ENCODE results near the gene PCSK7. TPM values are rescaled to one million over a fixed set of nuclear protein-coding genes. Genes with fewer than 3 reads are reported as not detected.

Gene PCSK7
- total RNA-seq, 2 experiments from 2014 or later, result 229 to 247 TPM

- no peak overlapping the region for H3K4me3 ChIP-seq (ENCODE audit: low read length)
- intact Hi-C loops (cut with DNase I, micrococcal nuclease), result loop anchor here in 1 of 2 experiments (10.0 kb wide), 1 partner anchor 1336 kb away; the partner anchor contains the start of gene ARCN1
- ChIA-PET POLR2A (no interaction called here), CTCF (interaction anchor here (1.0 kb wide), 1 partner anchor 13 kb away, joined by 3 read pairs; no protein-coding TSS in a partner anchor)
- DNase-seq (no peak), ATAC-seq (ENCODE audit: poor library complexity) (no peak)
- Mint-ChIP-seq H3K27me3 (no peaks in the 10 kb centered on the region), H3K36me3 (ENCODE audit: low read depth) (peaks cover 51% of the 10 kb centered on the region), H3K9me3 (no peaks in the 10 kb centered on the region), H3K4me1 (ENCODE audit: low read depth) (peaks cover 3% of the 10 kb centered on the region), H3K4me3 (no peak overlapping the region), H3K27ac (no peak overlapping the region)
- no peaks in the 10 kb centered on the region for H3K4me1 ChIP-seq (ENCODE audit: insufficient read depth, low read length)
- no peak for TF ChIP-seq CTCF (IDR thresholded peaks at IDR 0.05)
- H3K36me3 ChIP-seq (ENCODE audit: insufficient read depth, low read length), result peaks cover 38% of the 10 kb centered on the region
- no peak overlapping the region for H3K27ac ChIP-seq (ENCODE audit: low read depth in 1 of 2, low read length in 2 of 2)
- H3K27me3 ChIP-seq (ENCODE audit: control insufficient read depth in 1 of 2, insufficient read depth in 2 of 2, low read length in 2 of 2), result no peaks in the 10 kb centered on the region
- H3K9me3 ChIP-seq (ENCODE audit: control insufficient read depth in 1 of 2, insufficient read depth in 1 of 2, low read length in 2 of 2), result no peaks in the 10 kb centered on the region
Measured at GRCh38 chr11:117239295-117239694, 7.4 kb upstream of the PCSK7 start.

GRCh38 chr11:117238221-117238620 lies 6.3 kb upstream of the PCSK7 start:
- no peaks in the 10 kb centered on the region for H3K27me3 ChIP-seq (ENCODE audit: control insufficient read depth in 1 of 2, insufficient read depth in 2 of 2, low read length in 2 of 2)
- H3K9me3 ChIP-seq (ENCODE audit: control insufficient read depth in 1 of 2, insufficient read depth in 1 of 2, low read length in 2 of 2), result no peaks in the 10 kb centered on the region
- no peak for ATAC-seq (ENCODE audit: poor library complexity)
- H3K36me3 ChIP-seq (ENCODE audit: insufficient read depth, low read length), result peaks cover 31% of the 10 kb centered on the region
- Mint-ChIP-seq H3K36me3 (ENCODE audit: low read depth) (peaks cover 54% of the 10 kb centered on the region), H3K9me3 (no peaks in the 10 kb centered on the region), H3K4me1 (ENCODE audit: low read depth) (peaks cover 14% of the 10 kb centered on the region), H3K27ac (no peak overlapping the region), H3K27me3 (no peaks in the 10 kb centered on the region), H3K4me3 (no peak overlapping the region)
- ChIA-PET POLR2A (no interaction called here), CTCF (interaction anchor here (1.0 kb wide), 1 partner anchor 12 kb away, joined by 3 read pairs; no protein-coding TSS in a partner anchor)
- no peak overlapping the region for H3K4me3 ChIP-seq (ENCODE audit: low read length)
- intact Hi-C loops (cut with DNase I, micrococcal nuclease), result loop anchor here in 1 of 2 experiments (10.0 kb wide), 1 partner anchor 1337 kb away; the partner anchor contains the start of gene ARCN1
- DNase-seq, result no peak
- peaks cover 4% of the 10 kb centered on the region for H3K4me1 ChIP-seq (ENCODE audit: insufficient read depth, low read length)
- H3K27ac ChIP-seq (ENCODE audit: low read depth in 1 of 2, low read length in 2 of 2), result no peak overlapping the region
- TF ChIP-seq CTCF (IDR thresholded peaks at IDR 0.05), result no peak

DNA sequence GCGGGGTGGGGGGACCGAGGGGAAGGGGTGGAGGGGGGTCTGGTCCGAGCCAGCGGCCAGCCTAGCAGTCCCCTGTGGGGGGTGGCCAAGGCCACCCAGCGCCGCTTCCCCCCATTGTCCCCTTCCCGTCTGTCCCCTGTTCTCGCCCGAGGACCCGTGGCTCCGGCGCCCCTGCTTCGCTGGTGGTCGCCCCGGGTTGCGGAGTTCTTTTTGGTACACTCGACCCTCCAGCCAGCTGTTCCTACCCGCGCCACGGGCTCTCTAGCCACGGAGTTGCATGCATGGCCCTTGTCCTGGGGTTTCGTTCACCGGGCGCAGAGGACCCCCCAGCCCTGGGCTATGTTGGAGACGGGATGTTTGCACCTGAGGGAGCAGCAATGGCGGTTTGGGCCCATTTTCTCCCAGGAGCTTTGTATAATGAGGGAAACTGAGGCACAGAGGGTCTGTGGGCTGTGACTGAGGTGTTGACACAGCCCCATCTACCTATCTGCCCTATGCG lies 1.1 kb upstream of the PCSK7 start:
- Histone ChIP-seq H3K4me1 (ENCODE audit: insufficient read depth, low read length) (peaks cover 38% of the 10 kb centered on the region), H3K27ac (ENCODE audit: low read depth in 1 of 2, low read length in 2 of 2) (peak overlapping the region; percentile 30 to 66), H3K36me3 (ENCODE audit: insufficient read depth, low read length) (peaks cover 24% of the 10 kb centered on the region), H3K9me3 (ENCODE audit: control insufficient read depth in 1 of 2, insufficient read depth in 1 of 2, low read length in 2 of 2) (no peaks in the 10 kb centered on the region), H3K27me3 (ENCODE audit: control insufficient read depth in 1 of 2, insufficient read depth in 2 of 2, low read length in 2 of 2) (no peaks in the 10 kb centered on the region), H3K4me3 (ENCODE audit: low read length) (peak overlapping the region; percentile 70)
- peak overlapping the region; percentile 94 for H3K4me3 Mint-ChIP-seq
- DNase-seq, result peak in 1 of 14 experiments; percentile 17
- POLR2A ChIA-PET, result interaction anchor here (0.6 to 4.2 kb wide), 6 partner anchors 11 to 95 kb away, joined by 3 to 46 read pairs (median 14); partner anchors contain the start of genes CEP164, PAFAH1B2 and SIDT2
- no peak for TF ChIP-seq CTCF (IDR thresholded peaks at IDR 0.05)
- H3K27me3 Mint-ChIP-seq, result no peaks in the 10 kb centered on the region
- CTCF ChIA-PET, result interaction anchor here (1.1 to 1.2 kb wide), 2 partner anchors 54 to 461 kb away, joined by 3 to 7 read pairs; partner anchors contain the start of gene SIDT2
- no peaks in the 10 kb centered on the region for H3K9me3 Mint-ChIP-seq
- peaks cover 65% of the 10 kb centered on the region for H3K36me3 Mint-ChIP-seq (ENCODE audit: low read depth)
- no peak for ATAC-seq (ENCODE audit: poor library complexity)
- intact Hi-C loops (cut with DNase I, micrococcal nuclease), result loop anchor here (2.0 to 10.0 kb wide), 7 partner anchors 54 to 1342 kb away; partner anchors contain the start of genes CEP164 (in 2 of the 2), ZPR1 (in 2 of the 2), ARCN1 (in 1 of the 2) and BUD13 (in 1 of the 2)
- peaks cover 55% of the 10 kb centered on the region for H3K4me1 Mint-ChIP-seq (ENCODE audit: low read depth)
- peak overlapping the region; percentile 93 for H3K27ac Mint-ChIP-seq
